Endothelial cell of umbilical vein (primary cell): ENCODE results near the gene RAD51B. TPM values are rescaled to one million over a fixed set of nuclear protein-coding genes. Genes with fewer than 3 reads are reported as not detected.

Source experiments
- BruUV-seq: library from RNA; stranded (reverse); fragments of 400-500 nt; replicated peaks from 2 replicates; lab custom pipeline; 2021; lab: Mats Ljungman, UMichigan
- CTCF ChIA-PET: fragments of 300-600, 350-600 bp; sonication (Branson Sonifier 250); formaldehyde crosslinking; loops from one replicate; lab custom pipeline; 2021; ENCODE audit warnings: antibody characterized with exemption, inconsistent platforms; lab: Charles Lee
- POLR2A ChIA-PET: fragments of 300-600, 350-600 bp; sonication (Branson Sonifier 250); formaldehyde crosslinking; loops from one replicate; lab custom pipeline; 2021; ENCODE audit warnings: antibody characterized with exemption, inconsistent platforms; lab: Charles Lee
- DNase-seq: peaks from one replicate; pipeline ENCODE4 v3.0.0-alpha.2; 2011; ENCODE audit warnings: low read depth, low spot score
- FAIRE-seq: peaks from 2 replicates; lab custom pipeline; 2011; peaks lifted over from hg19 to GRCh38; lab: Jason Lieb, UNC
- H2AFZ ChIP-seq: 2 replicates; pipeline ENCODE4 v1.6.0; 2012; ENCODE audit warnings: low read depth, low read length, control low read depth, inconsistent platforms
- H3K27ac ChIP-seq: 2 replicates; pipeline ENCODE4 v1.5.1; 2011; ENCODE audit warnings: low read depth, mild to moderate bottlenecking, control low read depth, low read length, moderate library complexity; ENCODE audit not compliant: insufficient read depth
- H3K27me3 ChIP-seq, 2 experiments: 2 replicates each; pipeline versions ENCODE4 v1.6.0 to v1.6.1; 2011; ENCODE audit warnings: low read length in 2 of 2, mixed read lengths in 1 of 2; ENCODE audit not compliant: control insufficient read depth in 2 of 2, insufficient read depth in 2 of 2
- H3K36me3 ChIP-seq, 2 experiments: 2 replicates in 1 of 2; 3 replicates in 1 of 2; pipeline ENCODE4 v1.5.1; 2011; ENCODE audit warnings: low read length in 2 of 2, mild to moderate bottlenecking in 1 of 2, moderate library complexity in 1 of 2; ENCODE audit not compliant: control insufficient read depth in 2 of 2, insufficient read depth in 2 of 2; ENCODE audit errors: extremely low read depth in 1 of 2
- H3K4me1 ChIP-seq: 3 replicates; pipeline ENCODE4 v1.5.1; 2011; ENCODE audit warnings: mild to moderate bottlenecking, low read length; ENCODE audit not compliant: control insufficient read depth, insufficient read depth; ENCODE audit errors: extremely low read depth
- H3K4me2 ChIP-seq: 2 replicates; pipeline ENCODE4 v1.6.1; 2011; ENCODE audit warnings: low read length, control low read depth, mixed read lengths; ENCODE audit not compliant: insufficient read depth
- H3K4me3 ChIP-seq, 3 experiments: fragments of 200-600 bp in 1 of 3; sonication (generic), shearing (Covaris generic) in 1 of 3; replicated peaks in 1 of 3; 2 replicates each; pipeline ENCODE4 v1.5.1; 2011 to 2016; ENCODE audit warnings: control low read depth in 3 of 3, low read length in 3 of 3, mild to moderate bottlenecking in 2 of 3, inconsistent platforms in 1 of 3, low read depth in 1 of 3, moderate library complexity in 1 of 3; ENCODE audit not compliant: insufficient read depth in 1 of 3
- H3K79me2 ChIP-seq: 2 replicates; pipeline ENCODE4 v1.6.0; 2012; ENCODE audit warnings: low read length, inconsistent platforms; ENCODE audit not compliant: control insufficient read depth, insufficient read depth
- H3K9ac ChIP-seq: replicated peaks from 2 replicates; pipeline ENCODE3; 2011; ENCODE audit warnings: low read length, control low read depth; ENCODE audit not compliant: insufficient read depth; ENCODE audit errors: extremely low read depth
- H3K9me1 ChIP-seq: replicated peaks from 3 replicates; pipeline ENCODE4 v1.6.0; 2011; ENCODE audit warnings: mild to moderate bottlenecking, low read length; ENCODE audit not compliant: control insufficient read depth, insufficient read depth; ENCODE audit errors: extremely low read depth
- H3K9me3 ChIP-seq: replicated peaks from 2 replicates; pipeline ENCODE4 v1.5.1; 2012; ENCODE audit warnings: low read length, inconsistent platforms; ENCODE audit not compliant: control insufficient read depth, insufficient read depth
- H4K20me1 ChIP-seq: replicated peaks from 2 replicates; pipeline ENCODE3; 2011; ENCODE audit warnings: mild to moderate bottlenecking, low read length; ENCODE audit not compliant: control insufficient read depth, insufficient read depth; ENCODE audit errors: extremely low read depth
- CTCF ChIP-seq, 2 donors: IDR thresholded peaks; 1 replicate in 1 of 2; 2 replicates in 1 of 2; pipeline ENCODE4 v1.5.1; 2011; ENCODE audit warnings: low read length in 2 of 2, mild to moderate bottlenecking in 2 of 2, moderate library complexity in 2 of 2, control low read depth in 1 of 2, inconsistent platforms in 1 of 2, low read depth in 1 of 2; ENCODE audit not compliant: insufficient read depth in 1 of 2; ENCODE audit errors: extremely low read depth in 1 of 2
- EZH2 ChIP-seq: IDR thresholded peaks from 2 replicates; pipeline ENCODE4 v1.6.1; 2012; ENCODE audit warnings: borderline replicate concordance, low read depth, mild to moderate bottlenecking, moderate library complexity, low read length, inconsistent platforms; ENCODE audit not compliant: severe bottlenecking
- FOS ChIP-seq: IDR thresholded peaks from 2 replicates; pipeline ENCODE4 v1.6.1; 2011; ENCODE audit warnings: mild to moderate bottlenecking, low read length, moderate library complexity, borderline replicate concordance; ENCODE audit not compliant: insufficient read depth
- GATA2 ChIP-seq: IDR thresholded peaks from 2 replicates; pipeline ENCODE4 v1.7.0; 2011; ENCODE audit warnings: low read depth, mild to moderate bottlenecking, moderate library complexity, mixed read lengths, low read length; ENCODE audit not compliant: insufficient read length, insufficient read depth
- JUN ChIP-seq: IDR thresholded peaks from 2 replicates; pipeline ENCODE4 v1.6.1; 2011; ENCODE audit warnings: borderline replicate concordance, low read depth; ENCODE audit not compliant: insufficient read length, insufficient read depth
- POLR2AphosphoS5 ChIP-seq: IDR thresholded peaks from 2 replicates; pipeline ENCODE4 v1.6.1; 2012; ENCODE audit warnings: low read depth, mild to moderate bottlenecking, control low read depth, low read length, moderate library complexity; ENCODE audit not compliant: insufficient read depth
- dilution Hi-C: fragments of 300-500 bp; cut with MboI; formaldehyde crosslinking; loops from one replicate; pipeline ENCODE4 v1.15.0; 2019; ENCODE audit warnings: low sequenced_read_pairs; ENCODE audit not compliant: extremely low pct_ligation_motif_present
- intact Hi-C: fragments of 100-400 bp; cut with micrococcal nuclease; formaldehyde crosslinking; loops from one replicate; pipeline ENCODE4 v1.10.0; 2022
- polyA plus RNA-seq, 4 experiments: library from polyadenylated mRNA; depleted of rRNA in 3 of 4; stranded (reverse) in 3 of 4; unstranded in 1 of 4; fragments of >200 nt; gene quantifications; 2 replicates each; pipeline versions ENCODE4 v1.2.1 to v1.2.3, GENCODE V29; 2011 to 2012; ENCODE audit warnings: missing spikeins in 1 of 4
- total RNA-seq: library from RNA; stranded (reverse); gene quantifications from 2 replicates; pipeline ENCODE4 v1.2.3, GENCODE V29; 2021
- TF ChIP-seq, protein P1 (sequence below): IDR thresholded peaks from 2 replicates; pipeline ENCODE4 v1.6.1; 2011; ENCODE audit not compliant: insufficient read depth, insufficient read length

Gene RAD51B
- total and polyA plus RNA-seq, 2 donors (not counting 3 experiments of a cell fraction or from before 2014, with no cell fraction given) = 3.9 to 19.0 TPM

DNA sequence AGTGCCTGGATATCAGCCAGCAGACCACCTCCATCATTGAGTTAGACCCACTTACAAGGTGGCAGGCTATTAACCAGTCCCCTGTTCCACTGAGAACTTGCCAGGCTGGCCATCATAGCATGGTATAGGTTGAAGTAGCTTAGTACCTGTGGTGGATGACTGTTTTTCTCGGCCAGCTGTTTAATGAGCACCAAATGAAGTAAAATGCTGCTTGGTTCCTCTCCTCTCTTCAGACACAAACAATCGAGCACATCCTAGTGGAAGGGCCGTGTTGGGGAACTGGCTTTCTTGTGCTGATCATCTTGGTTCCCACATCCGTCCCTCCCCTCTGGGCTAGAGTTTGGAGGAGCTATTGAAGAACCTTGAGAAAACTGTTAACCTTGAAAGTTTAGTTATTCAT is 486.2 kb downstream of the RAD51B start:
- FAIRE-seq (no peak), DNase-seq (no peak)
- Histone ChIP-seq H3K4me3 (no peak overlapping the region), H3K79me2 (no peaks in the 10 kb centered on the region), H3K4me1 (peaks cover 9% of the 10 kb centered on the region), H3K9ac (no peak overlapping the region), H4K20me1 (no peaks in the 10 kb centered on the region), H3K27me3 (no peaks in the 10 kb centered on the region), H3K27ac (no peak overlapping the region), H2AFZ (no peak overlapping the region), H3K9me3 (no peaks in the 10 kb centered on the region), H3K36me3 (no peaks in the 10 kb centered on the region), H3K9me1 (no peaks in the 10 kb centered on the region), H3K4me2 (no peak overlapping the region)
- intact Hi-C loops (no loop called here), dilution Hi-C loops (no loop called here)
- TF ChIP-seq POLR2AphosphoS5 (no peak), GATA2 (no peak), FOS (no peak), EZH2 (no peak), JUN (no peak)
- TF ChIP-seq, protein P1, sequence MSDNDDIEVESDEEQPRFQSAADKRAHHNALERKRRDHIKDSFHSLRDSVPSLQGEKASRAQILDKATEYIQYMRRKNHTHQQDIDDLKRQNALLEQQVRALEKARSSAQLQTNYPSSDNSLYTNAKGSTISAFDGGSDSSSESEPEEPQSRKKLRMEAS = no peak
- ChIA-PET POLR2A (no interaction called here), CTCF (interaction anchor here (1.5 kb wide), 1 partner anchor 17 kb away, joined by 3 read pairs; no protein-coding TSS in a partner anchor)
- no TSS peak for BruUV-seq

GRCh38 chr14:68306265-68306933 is 486.8 kb downstream of the RAD51B start:
- intact Hi-C loops = no loop called here
- POLR2A ChIA-PET = no interaction called here

More at GRCh38 chr14:68306265-68306933, 486.8 kb downstream of the RAD51B start:
- Histone ChIP-seq H3K36me3 (no peaks in the 10 kb centered on the region), H3K27me3 (no peaks in the 10 kb centered on the region), H3K4me3 (no peak overlapping the region), H4K20me1 (no peaks in the 10 kb centered on the region), H3K4me1 (peaks cover 9% of the 10 kb centered on the region), H3K4me2 (no peak overlapping the region), H3K79me2 (no peaks in the 10 kb centered on the region), H3K9me3 (no peaks in the 10 kb centered on the region), H3K27ac (no peak overlapping the region), H2AFZ (no peak overlapping the region), H3K9ac (no peak overlapping the region), H3K9me1 (no peaks in the 10 kb centered on the region)
- dilution Hi-C loops = no loop called here
- TF ChIP-seq CTCF (IDR thresholded peaks at IDR 0.05; ENCODE audit: extremely low read depth in 1 of 2, insufficient read depth in 1 of 2, low read depth in 1 of 2, low read length in 2 of 2) = no peak
- FAIRE-seq = no peak
- DNase-seq = no peak
- CTCF ChIA-PET = interaction anchor here (1.1 to 1.5 kb wide), 4 partner anchors 8 to 20 kb away, joined by 3 to 4 read pairs (median 4); no protein-coding TSS in a partner anchor
- BruUV-seq = no TSS peak
